GM12878 (cell line): ENCODE data around the gene MNAT1. TPM values are rescaled to one million over a fixed set of nuclear protein-coding genes. Genes with fewer than 3 reads are reported as not detected.

ENCODE experiments used
- ATAC-seq: fragments of 200-7000 bp; cut with Tn5 transposase; 3 replicates; pipeline ENCODE4 v1.9.1; 2020; ENCODE audit warnings: mild to moderate bottlenecking, moderate library complexity
- BruUV-seq: library from RNA; stranded (reverse); fragments of 400-500 nt; replicated peaks from 2 replicates; lab custom pipeline; 2021; lab: Mats Ljungman, UMichigan
- CTCF ChIA-PET: fragments of 300-600 bp; sonication (Branson Sonifier 250); formaldehyde crosslinking; extraction: SDS; loops from one replicate; lab custom pipeline; 2021; ENCODE audit warnings: inconsistent platforms; lab: Yijun Ruan, JAX
- POLR2A ChIA-PET: fragments of 350-600 bp; formaldehyde crosslinking; extraction: SDS; loops from one replicate; lab custom pipeline; 2021; ENCODE audit warnings: inconsistent platforms; lab: Charles Lee
- RAD21 ChIA-PET: fragments of 300-600 bp; sonication (Branson Sonifier 250); formaldehyde crosslinking; loops from one replicate; lab custom pipeline; 2023; ENCODE audit warnings: antibody characterized with exemption; ENCODE audit not compliant: unreplicated experiment; lab: Charles Lee
- SMC1A ChIA-PET: fragments of 300-600 bp; sonication (Branson Sonifier 250); formaldehyde crosslinking; loops from one replicate; lab custom pipeline; 2023; ENCODE audit not compliant: unreplicated experiment, uncharacterized antibody; lab: Charles Lee
- DNase-seq: peaks from one replicate; pipeline ENCODE4 v3.0.0-alpha.2; 2011; ENCODE audit warnings: low read depth, low spot score
- FAIRE-seq: peaks from 3 replicates; lab custom pipeline; 2011; peaks lifted over from hg19 to GRCh38; lab: Jason Lieb, UNC
- H2AFZ ChIP-seq: 2 replicates; pipeline ENCODE4 v1.6.0; 2011; ENCODE audit warnings: low read depth, low read length, control low read depth; ENCODE audit not compliant: control insufficient read depth
- H3K27ac ChIP-seq: 2 replicates; pipeline ENCODE4 v1.5.1; 2011; ENCODE audit warnings: control low read depth; ENCODE audit not compliant: control insufficient read depth, insufficient read depth
- H3K27me3 ChIP-seq, 2 experiments: replicated peaks in 1 of 2; 2 replicates each; pipeline versions ENCODE4 v1.6.0 to v1.6.1; 2011; ENCODE audit warnings: low read length in 1 of 2; ENCODE audit not compliant: control insufficient read depth in 2 of 2, insufficient read depth in 2 of 2
- H3K36me3 ChIP-seq, 2 experiments: 2 replicates each; pipeline ENCODE4 v1.5.1; 2011; ENCODE audit warnings: low read length in 1 of 2; ENCODE audit not compliant: control insufficient read depth in 2 of 2, insufficient read depth in 2 of 2
- H3K4me1 ChIP-seq: 2 replicates; pipeline ENCODE4 v1.6.1; 2011; ENCODE audit warnings: mild to moderate bottlenecking, low read length, moderate library complexity, mixed read lengths; ENCODE audit not compliant: control insufficient read depth, insufficient read depth
- H3K4me2 ChIP-seq: 2 replicates; pipeline ENCODE4 v1.6.0; 2011; ENCODE audit warnings: control low read depth; ENCODE audit not compliant: control insufficient read depth, insufficient read depth
- H3K4me3 ChIP-seq: fragments of 200-600 bp; sonication (generic); 2 replicates; pipeline ENCODE4 v1.5.1; 2016
- H3K79me2 ChIP-seq: 2 replicates; pipeline ENCODE4 v1.6.0; 2011; ENCODE audit warnings: low read length; ENCODE audit not compliant: control insufficient read depth, insufficient read depth
- H3K9ac ChIP-seq: 2 replicates; pipeline ENCODE4 v1.8.0; 2011; ENCODE audit warnings: low read length, control low read depth, mixed read lengths; ENCODE audit not compliant: control insufficient read depth, insufficient read depth
- H3K9me3 ChIP-seq: replicated peaks from 3 replicates; pipeline ENCODE4 v1.5.1; 2011; ENCODE audit warnings: mild to moderate bottlenecking, low read length; ENCODE audit not compliant: control insufficient read depth, insufficient read depth
- H4K20me1 ChIP-seq: 2 replicates; pipeline ENCODE4 v1.6.0; 2011; ENCODE audit not compliant: control insufficient read depth, insufficient read depth
- BCLAF1 ChIP-seq: fragments of 450-650 bp; IDR thresholded peaks from 2 replicates; pipeline ENCODE4 v1.6.1; 2017; ENCODE audit warnings: antibody characterized with exemption, mild to moderate bottlenecking, moderate library complexity
- IKZF1 ChIP-seq: fragments of 450-650 bp; conservative IDR thresholded peaks from 2 replicates; pipeline ENCODE4 v1.6.1; 2017; ENCODE audit warnings: antibody characterized with exemption, mild to moderate bottlenecking
- LARP7 ChIP-seq: fragments of 450-650 bp; IDR thresholded peaks from 2 replicates; pipeline ENCODE4 v1.6.1; 2017; ENCODE audit warnings: mild to moderate bottlenecking
- WGBS: methylation state at CpG from one replicate; pipeline ENCODE4 v1.1.6; 2016; ENCODE audit warnings: low lambda C conversion rate; ENCODE audit not compliant: insufficient replicate concordance, insufficient coverage; ENCODE audit errors: missing lambda C conversion rate; 5-methylcytosine and 5-hydroxymethylcytosine counted together
- in situ Hi-C: fragments of 300-500 bp; cut with MboI; formaldehyde crosslinking; loops from 9 replicates; pipeline ENCODE4 v1.14.3; 2018; ENCODE audit warnings: mixed read lengths
- intact Hi-C: fragments of 100-400 bp; cut with micrococcal nuclease; formaldehyde crosslinking; loops from one replicate; pipeline ENCODE4 v1.14.2; 2022; ENCODE audit not compliant: unreplicated experiment
- polyA plus RNA-seq, 11 experiments: library from polyadenylated mRNA; depleted of rRNA in 4 of 11; unstranded in 6 of 11; stranded (reverse) in 5 of 11; fragments of >200 nt; fragmentation: Nextera tagmentation in 4 of 11; fragmentation: Illumina TruSeq in 1 of 11; extraction: Ambion mirVana in 4 of 11; extraction: Trizol in 1 of 11; gene quantifications; 1 replicate in 1 of 11; 2 replicates in 10 of 11; pipeline versions ENCODE4 v1.2.1 to v1.2.3, GENCODE V29; 2011 to 2016; ENCODE audit warnings: inconsistent platforms in 2 of 11, missing spikeins in 2 of 11, low read depth in 1 of 11
- total RNA-seq, 4 experiments: library from RNA; depleted of rRNA in 3 of 4; stranded (reverse); fragments of >200 nt in 3 of 4; fragmentation: Illumina TruSeq in 1 of 4; extraction: Trizol in 1 of 4; gene quantifications; 2 replicates each; pipeline versions ENCODE4 v1.2.1 to v1.2.3, GENCODE V29; 2013 to 2021

The MNAT1 gene
- total and polyA plus RNA-seq, 10 of the 15 experiments (the other 5 are each of a cell fraction or from before 2014, with no cell fraction given): 26.5 to 67.4 (median 40.8) TPM

- H3K4me1 ChIP-seq: no peaks in the 10 kb centered on the region
- ChIA-PET RAD21 (no interaction called here), CTCF (no interaction called here), POLR2A (no interaction called here), SMC1A (no interaction called here)
- in situ Hi-C loops (no loop called here), intact Hi-C loops (loop anchor here (10.0 kb wide), 1 partner anchor 531 kb away; no protein-coding TSS in a partner anchor)
- no peaks in the 10 kb centered on the region for H3K36me3 ChIP-seq
- H3K27ac ChIP-seq: no peak overlapping the region
- H2AFZ ChIP-seq: peak overlapping the region; percentile 29
- BruUV-seq: no TSS peak
- no peak for DNase-seq
- H3K4me2 ChIP-seq: peak overlapping the region; percentile 98
- peak overlapping the region; percentile 72 for H3K4me3 ChIP-seq
- H3K27me3 ChIP-seq: peaks cover 16 to 32% of the 10 kb centered on the region in 2 experiments
- H3K9ac ChIP-seq: peak overlapping the region; percentile 8; the same call in 1 of the 2 replicates
- TF ChIP-seq IKZF1: 0 out of 2 replicates have a peak, but pooled peaks have one; percentile 38
- no peak for TF ChIP-seq BCLAF1
- TF ChIP-seq LARP7: peak; percentile 73; the same call in 1 of the 2 replicates
- no peaks in the 10 kb centered on the region for H3K79me2 ChIP-seq
- ATAC-seq: peak; percentile 77
- FAIRE-seq: no peak
- 6% methylated on average over 67 of the region's 78 CpGs for WGBS
- H3K9me3 ChIP-seq: no peaks in the 10 kb centered on the region
- H4K20me1 ChIP-seq: no peaks in the 10 kb centered on the region
Measured at GRCh38 chr14:60723116-60723906, 11.2 kb upstream of the MNAT1 start.
